ENCODE results near the gene VSIG2. TPM values are rescaled to one million over a fixed set of nuclear protein-coding genes. Genes with fewer than 3 reads are reported as not detected.

VSIG2 gene
- total and polyA plus RNA-seq, 12 donors, result 0.55 to 2.3 (median 1.1) TPM

DNA sequence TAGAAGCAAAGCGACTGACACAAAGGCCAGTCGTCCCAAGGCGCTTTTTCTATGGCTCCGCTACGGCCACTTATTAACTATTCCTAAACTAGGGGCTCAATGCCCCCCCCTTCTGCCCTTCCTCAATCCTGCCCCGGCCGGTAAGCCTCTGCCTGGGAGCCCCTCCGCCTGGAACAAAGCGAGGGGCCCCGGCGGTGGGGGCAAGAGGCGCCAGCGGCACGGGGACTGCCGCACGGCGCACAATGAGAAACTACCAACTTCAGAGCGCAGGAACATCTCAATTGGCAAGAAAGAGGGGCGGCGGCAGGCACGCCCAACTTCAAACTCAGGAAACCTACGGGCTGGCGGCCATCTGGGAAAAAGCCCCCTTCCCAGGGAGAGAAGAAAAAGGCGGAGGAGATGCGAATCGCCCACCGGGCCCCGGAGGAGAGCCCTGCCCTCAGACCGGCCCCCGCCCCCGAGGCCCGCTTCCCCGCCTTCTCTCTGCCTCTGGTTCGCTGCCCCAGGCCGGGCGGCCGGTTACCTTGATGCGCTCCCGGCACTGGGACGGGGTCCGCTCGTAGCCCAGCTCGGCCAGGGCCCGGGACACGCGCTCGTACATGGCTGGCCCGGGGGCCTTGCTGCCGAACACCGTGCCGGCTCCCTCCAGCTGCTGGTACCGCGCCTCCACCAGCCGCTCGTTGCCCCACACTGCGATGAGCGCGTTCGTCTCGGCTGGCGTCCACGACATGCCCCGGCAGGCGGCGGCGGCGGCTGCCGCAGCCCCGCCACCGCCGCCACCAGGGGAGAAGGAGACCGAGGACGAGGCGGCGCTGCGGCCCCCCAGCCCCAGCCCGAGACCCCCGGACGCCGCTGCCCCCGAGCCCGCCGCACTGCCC is 47.5 kb upstream of the VSIG2 start:
- no peaks in the 10 kb centered on the region for H3K9me3 ChIP-seq
- intact Hi-C loops (cut with DNase I), result loop anchor here in 5 of 10 donors (2.0 to 10.0 kb wide), 6 partner anchors 33 to 135 kb away; partner anchors contain the start of gene ESAM (in 3 of the 5)
- 0 to 1% methylated on average over 70 to 83 of the region's 83 CpGs for WGBS, 2 donors
- H3K36me3 ChIP-seq, result no peaks in the 10 kb centered on the region
- DNase-seq, result peak; percentile 20 to 33
- H3K27me3 ChIP-seq, result peaks cover 0 to 4% (median 0%) of the 10 kb centered on the region in 7 donors
- peak overlapping the region; percentile 94 to 100 (median 98) for H3K27ac ChIP-seq
- H3K4me1 ChIP-seq, result peaks cover 5 to 39% (median 33%) of the 10 kb centered on the region in 9 donors
- H3K4me3 ChIP-seq, result peak overlapping the region; percentile 65 to 93 (median 84)
- TF ChIP-seq, protein P1, sequence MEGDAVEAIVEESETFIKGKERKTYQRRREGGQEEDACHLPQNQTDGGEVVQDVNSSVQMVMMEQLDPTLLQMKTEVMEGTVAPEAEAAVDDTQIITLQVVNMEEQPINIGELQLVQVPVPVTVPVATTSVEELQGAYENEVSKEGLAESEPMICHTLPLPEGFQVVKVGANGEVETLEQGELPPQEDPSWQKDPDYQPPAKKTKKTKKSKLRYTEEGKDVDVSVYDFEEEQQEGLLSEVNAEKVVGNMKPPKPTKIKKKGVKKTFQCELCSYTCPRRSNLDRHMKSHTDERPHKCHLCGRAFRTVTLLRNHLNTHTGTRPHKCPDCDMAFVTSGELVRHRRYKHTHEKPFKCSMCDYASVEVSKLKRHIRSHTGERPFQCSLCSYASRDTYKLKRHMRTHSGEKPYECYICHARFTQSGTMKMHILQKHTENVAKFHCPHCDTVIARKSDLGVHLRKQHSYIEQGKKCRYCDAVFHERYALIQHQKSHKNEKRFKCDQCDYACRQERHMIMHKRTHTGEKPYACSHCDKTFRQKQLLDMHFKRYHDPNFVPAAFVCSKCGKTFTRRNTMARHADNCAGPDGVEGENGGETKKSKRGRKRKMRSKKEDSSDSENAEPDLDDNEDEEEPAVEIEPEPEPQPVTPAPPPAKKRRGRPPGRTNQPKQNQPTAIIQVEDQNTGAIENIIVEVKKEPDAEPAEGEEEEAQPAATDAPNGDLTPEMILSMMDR (IDR thresholded peaks at IDR 0.05), result no peak
- peak in 7 of 8 donors; percentile 6 to 51 (median 27) for ATAC-seq

DNA sequence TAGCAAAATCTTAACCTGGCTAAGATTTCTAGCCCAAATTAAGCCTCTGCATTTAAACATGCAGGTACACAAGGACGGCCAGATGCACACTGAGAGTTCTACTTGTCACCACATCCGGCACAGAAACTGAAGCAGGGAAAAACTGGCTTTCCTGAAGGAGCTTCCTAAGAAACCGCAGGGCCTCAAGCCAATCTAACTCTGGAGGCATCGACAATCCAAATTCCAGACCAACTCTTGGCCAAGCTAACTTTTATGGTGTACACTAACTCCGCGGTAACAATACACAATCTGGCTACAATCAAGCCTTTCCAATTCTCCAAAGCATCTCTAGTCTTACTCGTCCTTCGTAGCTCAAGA is 46.9 kb upstream of the VSIG2 start:
- WGBS, 2 donors, result 2% methylated on average over 8 of the region's 8 CpGs
- peaks cover 5 to 40% (median 35%) of the 10 kb centered on the region in 9 donors for H3K4me1 ChIP-seq
- intact Hi-C loops (cut with DNase I), result loop anchor here in 4 of 10 donors (5.0 to 10.0 kb wide), 3 partner anchors 33 to 134 kb away; partner anchors contain the start of gene ESAM (in 2 of the 4)
- H3K4me3 ChIP-seq, result peak overlapping the region; percentile 65 to 93 (median 84)
- peak overlapping the region in 8 of 10 donors; percentile 94 to 100 (median 98) for H3K27ac ChIP-seq
- TF ChIP-seq, protein P1 (IDR thresholded peaks at IDR 0.05), result no peak
- H3K9me3 ChIP-seq, result no peaks in the 10 kb centered on the region
- ATAC-seq (no peak), DNase-seq (no peak)
- peaks cover 0 to 4% (median 0%) of the 10 kb centered on the region in 7 donors for H3K27me3 ChIP-seq
- H3K36me3 ChIP-seq, result no peaks in the 10 kb centered on the region

DNA sequence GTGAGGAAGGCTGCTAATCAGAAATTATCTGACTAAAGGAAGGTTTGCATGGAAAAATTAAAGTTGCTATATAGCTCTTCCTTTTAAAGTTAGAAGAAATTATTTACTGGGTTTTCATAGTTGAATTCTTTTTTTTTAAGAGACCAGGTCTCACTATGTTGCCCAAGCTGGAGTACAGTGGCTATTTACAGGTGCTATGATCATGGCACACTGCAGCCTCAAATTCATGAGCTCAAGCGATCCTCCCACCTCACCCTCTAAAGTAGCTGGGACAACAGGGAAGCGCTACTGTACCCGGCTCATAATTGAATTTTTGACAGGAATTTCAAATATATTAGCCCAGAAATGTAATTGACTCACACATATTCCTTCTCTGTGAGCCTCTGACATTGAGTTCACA is 44.3 kb upstream of the VSIG2 start:
- no peak for DNase-seq
- no peak for ATAC-seq
- Histone ChIP-seq H3K27me3 (peaks cover 0 to 4% (median 0%) of the 10 kb centered on the region in 7 donors), H3K4me3 (no peak overlapping the region), H3K27ac (no peak overlapping the region), H3K36me3 (no peaks in the 10 kb centered on the region), H3K4me1 (peaks cover 7 to 57% (median 43%) of the 10 kb centered on the region in 9 donors), H3K9me3 (no peaks in the 10 kb centered on the region)
- TF ChIP-seq, protein P1 (IDR thresholded peaks at IDR 0.05), result no peak
- 86 to 93% methylated on average over 3 of the region's 3 CpGs for WGBS, 2 donors
- intact Hi-C loops (cut with DNase I), result loop anchor here in 4 of 10 donors (5.0 to 10.0 kb wide), 3 partner anchors 34 to 132 kb away; partner anchors contain the start of gene ESAM (in 2 of the 4)

DNA sequence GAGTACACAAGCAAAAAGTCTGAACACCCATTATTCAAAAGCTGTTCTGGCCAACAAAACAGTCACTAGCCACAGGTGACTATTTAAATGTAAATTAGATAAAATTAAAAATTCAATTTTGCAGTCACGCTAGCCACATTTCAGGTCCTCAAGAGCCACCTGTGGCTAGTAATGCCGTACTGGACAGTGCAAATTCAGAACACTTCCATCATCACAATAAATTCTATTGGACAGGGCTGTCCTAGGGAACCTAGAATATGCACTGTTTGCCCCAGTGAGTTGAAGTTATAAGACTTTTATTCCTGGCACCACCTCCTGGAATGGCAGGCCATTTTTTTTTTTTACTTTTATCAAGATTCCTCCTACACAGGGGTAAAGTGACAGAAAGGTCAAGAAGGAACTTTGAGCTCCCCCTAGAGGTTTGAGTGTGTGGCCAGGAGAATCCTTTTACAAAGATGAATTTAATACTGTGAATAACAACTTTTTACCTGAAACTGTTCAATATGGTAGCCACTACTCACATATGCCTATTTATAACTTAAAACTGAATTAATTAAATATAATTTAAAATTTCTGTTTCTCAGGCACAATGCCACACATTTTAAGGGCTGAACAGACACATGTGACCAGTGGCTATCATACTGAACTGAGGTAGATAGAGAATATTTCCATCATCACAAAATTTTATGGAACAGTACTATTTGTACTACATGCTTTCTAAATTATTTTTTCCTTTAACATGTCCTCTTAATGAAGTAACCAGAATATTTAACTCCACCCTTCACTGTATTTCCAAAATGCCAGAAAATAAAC is 41.6 kb upstream of the VSIG2 start:
- H3K4me1 ChIP-seq, result peaks cover 3 to 45% (median 23%) of the 10 kb centered on the region in 9 donors
- DNase-seq, result peak in 1 of 2 donors; percentile 16
- intact Hi-C loops (cut with DNase I), result loop anchor here in 1 of 10 donors (10.0 kb wide), 1 partner anchor 129 kb away; no protein-coding TSS in a partner anchor
- H3K27me3 ChIP-seq, result peaks cover 0 to under 1% (median 0%) of the 10 kb centered on the region in 7 donors
- WGBS, 2 donors, result 82 to 88% methylated on average over 2 of the region's 2 CpGs
- no peaks in the 10 kb centered on the region for H3K36me3 ChIP-seq
- TF ChIP-seq, protein P1 (IDR thresholded peaks at IDR 0.05), result peak in 8 of 9 donors; percentile 36 to 77 (median 70)
- H3K9me3 ChIP-seq, result no peaks in the 10 kb centered on the region
- no peak overlapping the region for H3K27ac ChIP-seq
- peak in 1 of 8 donors; percentile 42 for ATAC-seq
- no peak overlapping the region for H3K4me3 ChIP-seq

All from heart right ventricle (tissue), 16 donors.